Skeletal muscle satellite cell (primary cell): ENCODE results near the gene PLIN3.
"Not testable (repeated sequence)": the region's sequence is repeated elsewhere in the genome, so short reads cannot be mapped to it uniquely, and the experiment has no call there.

Source experiments
- H3K27me3 ChIP-seq: 2 replicates; pipeline ENCODE4 v1.7.0; 2013; ENCODE audit warnings: low read length; ENCODE audit not compliant: control insufficient read depth, insufficient read depth
- H3K36me3 ChIP-seq: 2 replicates; pipeline ENCODE4 v1.7.0; 2013; ENCODE audit warnings: mild to moderate bottlenecking, control low read depth, low read length; ENCODE audit not compliant: insufficient read depth
- H3K4me1 ChIP-seq: 2 replicates; pipeline ENCODE4 v1.7.0; 2013; ENCODE audit warnings: low read length; ENCODE audit not compliant: control insufficient read depth, insufficient read depth
- H3K4me2 ChIP-seq: 2 replicates; pipeline ENCODE4 v1.7.0; 2013; ENCODE audit warnings: mild to moderate bottlenecking, low read length
- H3K4me3 ChIP-seq: 2 replicates; pipeline ENCODE4 v1.7.0; 2013; ENCODE audit warnings: low read length
- H3K9ac ChIP-seq: 2 replicates; pipeline ENCODE4 v1.7.0; 2013; ENCODE audit warnings: mild to moderate bottlenecking, low read depth, low read length, moderate library complexity
- H3K9me3 ChIP-seq: replicated peaks from 2 replicates; pipeline ENCODE4 v1.7.0; 2013; ENCODE audit warnings: mild to moderate bottlenecking, control low read depth, low read length

Gene PLIN3

GRCh38 chr19:4800591-4801081 is 66.8 kb downstream of the PLIN3 start:
- no peak overlapping the region for H3K4me3 ChIP-seq
- H3K36me3 ChIP-seq: peaks cover 14% of the 10 kb centered on the region
- no peaks in the 10 kb centered on the region for H3K9me3 ChIP-seq
- H3K4me1 ChIP-seq: no peaks in the 10 kb centered on the region
- H3K27me3 ChIP-seq: no peaks in the 10 kb centered on the region
- H3K4me2 ChIP-seq: no peak overlapping the region
- H3K9ac ChIP-seq: no peak overlapping the region

GRCh38 chr19:4795400-4795799 is 72.1 kb downstream of the PLIN3 start:
- Histone ChIP-seq H3K9ac (no peak overlapping the region), H3K36me3 (peaks cover 41% of the 10 kb centered on the region)

GRCh38 chr19:4794971-4795370 is 72.5 kb downstream of the PLIN3 start:
- H3K4me3 ChIP-seq: no peak overlapping the region

More at GRCh38 chr19:4795400-4795799, 72.1 kb downstream of the PLIN3 start:
- H3K4me3 ChIP-seq: no peak overlapping the region
- H3K4me1 ChIP-seq: peaks cover 26% of the 10 kb centered on the region
- H3K9me3 ChIP-seq: no peaks in the 10 kb centered on the region
- peak overlapping the region; percentile 42 for H3K4me2 ChIP-seq
- H3K27me3 ChIP-seq: no peaks in the 10 kb centered on the region

GRCh38 chr19:4793278-4793677 is 74.2 kb downstream of the PLIN3 start:
- H3K4me3 ChIP-seq: peak overlapping the region; percentile 91
- not testable (repeated sequence) for H3K27me3 ChIP-seq, H3K9me3 ChIP-seq, H3K9ac ChIP-seq
- peak overlapping the region; percentile 97 for H3K4me2 ChIP-seq
- H3K36me3 ChIP-seq: peaks cover 38% of the 10 kb centered on the region
- peaks cover 26% of the 10 kb centered on the region for H3K4me1 ChIP-seq

More at GRCh38 chr19:4794971-4795370, 72.5 kb downstream of the PLIN3 start:
- peaks cover 41% of the 10 kb centered on the region for H3K36me3 ChIP-seq
- H3K4me1 ChIP-seq: peaks cover 26% of the 10 kb centered on the region
- no peak overlapping the region for H3K9ac ChIP-seq
- no peaks in the 10 kb centered on the region for H3K9me3 ChIP-seq
- no peaks in the 10 kb centered on the region for H3K27me3 ChIP-seq
- H3K4me2 ChIP-seq: peak overlapping the region; percentile 42

GRCh38 chr19:4792866-4793195 is 74.6 kb downstream of the PLIN3 start:
- Histone ChIP-seq H3K36me3 (peaks cover 38% of the 10 kb centered on the region), H3K9ac (peak overlapping the region; percentile 93), H3K4me3 (peak overlapping the region; percentile 91), H3K4me1 (peaks cover 26% of the 10 kb centered on the region), H3K4me2 (peak overlapping the region; percentile 97)
- H3K27me3 ChIP-seq, H3K9me3 ChIP-seq: not testable (repeated sequence)

- Histone ChIP-seq H3K4me1 (peaks cover 26% of the 10 kb centered on the region), H3K4me2 (peak overlapping the region; percentile 97), H3K9ac (peak overlapping the region; percentile 93), H3K4me3 (peak overlapping the region; percentile 91), H3K36me3 (peaks cover 38% of the 10 kb centered on the region)
- not testable (repeated sequence) for H3K9me3 ChIP-seq, H3K27me3 ChIP-seq
These were observed 75.2 kb downstream of the PLIN3 start for GRCh38 chr19:4792019-4792865.

- H3K4me3 ChIP-seq: peak within 1 kb of the TSS; percentile 91
- H3K36me3 ChIP-seq: peaks cover 32% of the 10 kb centered on the region
- H3K9ac ChIP-seq: peak within 1 kb of the TSS; percentile 93
- peaks cover 26% of the 10 kb centered on the region for H3K4me1 ChIP-seq
- H3K9me3 ChIP-seq: no peaks in the 10 kb centered on the region
- H3K27me3 ChIP-seq: no peaks in the 10 kb centered on the region
- peak within 1 kb of the TSS; percentile 97 for H3K4me2 ChIP-seq
These were observed 76.1 kb downstream of the PLIN3 start, which contains the start of gene FEM1A for GRCh38 chr19:4791183-4792018. TSS of gene FEM1A (plus strand) at chr19:4791734. CDS start at chr19:4791855, 121 bp downstream.
